ENCODE measurements around the gene FARS2. TPM values are rescaled to one million over a fixed set of nuclear protein-coding genes. Genes with fewer than 3 reads are reported as not detected.

FARS2 gene
- total RNA-seq, 1 donor from 2014 or later, result 20.1 TPM

DNA sequence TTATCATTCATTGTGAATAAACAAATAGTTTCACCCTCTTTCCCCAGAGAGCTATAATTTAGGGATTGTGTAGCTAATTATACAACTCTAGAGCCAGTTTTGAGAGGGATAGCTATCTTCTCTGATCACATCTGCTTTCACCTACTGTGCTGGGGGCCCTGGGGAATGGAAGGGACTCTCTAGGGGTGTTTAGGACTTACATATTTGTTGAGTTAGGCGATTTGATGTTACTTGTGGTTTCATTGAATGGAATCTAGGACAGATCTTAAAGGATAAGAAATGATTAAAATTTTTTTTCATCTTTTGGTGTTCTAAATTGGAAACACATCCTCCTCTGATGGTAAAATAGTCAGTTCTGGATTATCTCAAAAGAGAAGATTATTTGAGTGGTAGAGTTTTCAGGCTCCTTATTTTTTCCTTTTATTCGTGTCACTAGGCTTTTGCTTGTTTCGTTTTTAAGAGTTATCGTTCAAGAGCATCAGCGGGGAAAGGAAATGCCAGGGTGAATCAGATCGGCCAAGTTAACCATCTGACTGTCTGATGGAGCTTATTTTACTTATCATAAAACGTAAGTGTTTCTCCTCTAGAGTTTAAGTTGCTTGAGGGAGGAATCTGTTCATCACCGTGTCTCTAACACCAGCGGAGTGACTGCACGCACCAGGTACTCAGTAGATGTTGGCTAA is 236.7 kb downstream of the FARS2 start:
- intact Hi-C loops (cut with micrococcal nuclease), result no loop called here

DNA sequence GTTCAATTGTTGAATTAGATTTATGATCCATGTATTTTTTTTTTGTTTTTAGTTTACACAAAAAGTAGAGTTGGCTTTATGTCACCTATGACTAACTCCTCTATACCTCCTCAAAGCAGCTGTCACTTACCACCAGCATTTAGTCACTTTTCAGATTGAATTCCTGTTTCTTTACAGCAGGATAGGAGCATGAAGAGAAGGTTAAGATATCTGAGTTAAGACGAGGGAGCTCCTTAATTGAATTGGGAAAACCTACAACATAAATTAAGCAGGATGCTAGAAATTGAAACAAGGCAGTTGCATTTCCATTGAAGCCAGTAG is 237.2 kb downstream of the FARS2 start:
- intact Hi-C loops (cut with micrococcal nuclease), result no loop called here

DNA sequence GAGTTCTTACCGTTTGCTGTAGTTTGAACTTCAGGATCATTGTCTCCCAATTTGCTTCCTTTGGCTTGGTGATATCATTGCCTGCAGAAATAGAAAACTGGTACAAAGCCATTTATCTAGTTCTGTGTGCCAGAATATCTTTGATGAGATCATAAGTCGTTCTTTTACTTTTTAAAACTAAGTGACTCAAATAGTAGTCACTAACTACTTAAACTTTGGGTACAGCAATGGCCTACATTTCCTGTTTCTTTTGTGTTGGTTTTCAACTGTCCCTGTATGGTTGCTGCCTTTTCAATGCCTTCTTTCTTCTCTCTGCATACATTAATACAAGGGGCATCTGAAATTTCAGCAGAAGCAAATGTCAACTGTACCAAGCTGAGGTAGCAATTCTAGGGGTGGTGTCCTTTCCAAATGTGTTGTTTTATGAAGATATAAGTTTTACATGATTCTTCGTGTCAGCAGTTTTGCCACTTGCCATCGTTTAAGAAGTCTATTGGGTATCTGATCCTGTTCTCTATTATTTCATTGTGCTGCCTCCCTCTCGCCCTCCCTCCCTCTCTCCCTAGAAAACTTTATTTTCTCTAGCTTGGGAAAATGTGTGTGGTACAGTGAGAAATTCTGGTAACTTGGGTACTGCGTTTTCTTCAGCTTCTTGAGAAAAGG is 238.5 kb downstream of the FARS2 start:
- intact Hi-C loops (cut with micrococcal nuclease), result no loop called here

GRCh38 chr6:5501837-5502236 is 240.5 kb downstream of the FARS2 start:
- intact Hi-C loops (cut with micrococcal nuclease), result no loop called here

- intact Hi-C loops (cut with micrococcal nuclease), result no loop called here
Observed at GRCh38 chr6:5504078-5504477, 242.8 kb downstream of the FARS2 start.

DNA sequence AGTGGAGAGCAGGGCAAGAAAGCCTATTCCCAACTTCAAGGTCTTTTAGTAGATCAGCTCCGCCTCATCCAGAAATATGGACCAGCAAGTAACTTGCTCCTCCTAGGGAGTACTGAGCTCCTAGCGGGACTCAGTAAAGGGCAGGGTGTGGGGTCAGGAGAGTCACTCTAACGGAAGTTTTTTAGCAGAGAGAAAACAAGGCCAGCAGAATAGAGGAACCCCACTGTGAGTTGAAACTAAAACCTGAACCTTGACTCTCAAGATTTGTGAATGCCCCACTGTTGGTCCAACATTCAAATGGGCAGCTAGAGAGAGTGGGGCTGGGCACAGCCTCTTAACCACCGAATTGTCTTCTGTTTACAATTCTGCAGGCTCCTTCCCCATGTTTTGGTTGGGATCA is 244.8 kb downstream of the FARS2 start:
- intact Hi-C loops (cut with micrococcal nuclease), result no loop called here

- intact Hi-C loops (cut with micrococcal nuclease), result no loop called here
Observed at GRCh38 chr6:5506597-5506996, 245.3 kb downstream of the FARS2 start.

- intact Hi-C loops (cut with micrococcal nuclease), result no loop called here
Observed at GRCh38 chr6:5507131-5507681, 245.9 kb downstream of the FARS2 start.

DNA sequence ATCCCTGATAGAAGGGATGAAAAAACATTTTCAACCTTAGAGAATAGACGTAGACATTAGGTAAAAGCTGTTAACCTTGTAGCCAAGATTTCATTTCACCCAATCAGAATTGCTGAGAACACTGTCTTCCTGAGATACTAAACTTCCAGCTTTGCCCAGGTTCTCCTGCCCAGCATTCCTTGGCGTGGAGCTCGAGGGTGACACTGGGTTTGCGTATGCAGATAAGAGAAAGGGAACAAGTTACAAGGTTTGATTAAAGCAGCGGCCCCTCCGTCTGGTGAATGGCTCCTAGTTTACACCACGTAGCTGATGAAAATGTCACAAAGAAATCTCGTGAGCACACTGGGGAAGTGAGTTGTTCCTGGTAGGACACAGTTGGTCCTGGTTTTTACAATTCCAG is 247.8 kb downstream of the FARS2 start:
- intact Hi-C loops (cut with micrococcal nuclease), result no loop called here

DNA sequence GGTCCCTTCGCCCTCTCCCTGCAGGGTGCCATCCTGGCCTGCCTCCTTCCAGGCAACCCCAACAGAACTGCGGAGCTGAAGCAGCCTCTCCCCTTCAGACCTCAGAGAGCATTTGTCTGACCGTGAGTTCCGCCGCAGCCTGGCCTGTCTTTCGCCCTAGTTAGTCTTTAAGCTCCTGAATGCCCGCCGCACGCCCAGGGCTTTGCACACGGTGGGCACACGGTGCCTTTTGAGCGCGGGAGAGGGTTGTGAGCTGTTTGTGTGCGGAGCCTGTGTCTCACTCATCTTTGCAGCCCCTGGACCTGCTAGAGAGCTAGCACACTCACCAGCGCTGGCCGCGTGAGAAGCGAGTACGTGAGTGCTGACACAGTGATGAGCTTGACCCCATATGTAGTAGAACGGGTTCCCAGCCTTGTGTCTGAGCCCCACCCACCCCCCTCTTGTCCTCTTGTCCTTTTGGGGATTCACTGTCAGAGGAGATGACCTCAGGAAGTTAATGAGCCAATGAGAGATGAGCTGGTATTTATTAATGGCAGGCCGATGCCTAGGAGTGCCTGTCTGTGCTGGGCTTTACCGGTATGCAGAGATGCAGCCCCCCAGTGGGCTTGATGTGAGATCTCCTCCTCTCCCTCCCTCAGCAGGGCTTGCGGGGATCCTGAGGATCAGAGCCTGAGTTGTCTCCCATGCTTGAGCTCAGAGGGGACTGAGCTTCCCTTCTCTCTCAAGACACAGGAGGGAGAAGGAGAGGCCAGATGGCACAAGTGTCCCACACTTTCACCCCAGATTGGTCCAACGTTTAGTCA is 249.2 kb downstream of the FARS2 start:
- intact Hi-C loops (cut with micrococcal nuclease), result no loop called here

- intact Hi-C loops (cut with micrococcal nuclease), result no loop called here
Observed at GRCh38 chr6:5511954-5512353, 250.6 kb downstream of the FARS2 start.

- intact Hi-C loops (cut with micrococcal nuclease), result no loop called here
Observed at GRCh38 chr6:5512422-5512821, 251.1 kb downstream of the FARS2 start.

DNA sequence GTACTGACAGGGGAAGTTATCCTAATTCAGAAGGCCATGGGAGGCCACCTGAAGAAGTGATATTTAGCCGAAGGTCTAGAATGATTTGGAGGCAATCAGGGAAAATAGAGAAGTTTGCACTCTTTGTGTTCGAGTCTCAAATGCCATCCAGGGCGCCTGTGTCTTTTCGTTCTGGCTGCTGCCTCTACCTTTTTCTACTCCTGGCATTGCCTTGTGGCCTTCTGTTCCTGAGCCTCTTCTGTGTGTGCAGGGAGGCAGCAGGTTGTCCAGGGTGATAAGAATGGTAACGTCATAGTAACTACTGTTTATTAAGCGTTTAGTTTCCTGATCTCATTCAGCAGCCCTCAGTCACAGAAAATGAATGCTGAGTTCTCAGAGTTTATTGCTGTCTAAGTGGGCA is 252.1 kb downstream of the FARS2 start:
- intact Hi-C loops (cut with micrococcal nuclease), result no loop called here

- intact Hi-C loops (cut with micrococcal nuclease), result no loop called here
Observed at GRCh38 chr6:5514353-5514752, 253.0 kb downstream of the FARS2 start.

- intact Hi-C loops (cut with micrococcal nuclease), result loop anchor here (5.0 kb wide), 1 partner anchor 352 kb away; no protein-coding TSS in a partner anchor
Observed at GRCh38 chr6:5515200-5515599, 253.9 kb downstream of the FARS2 start.

DNA sequence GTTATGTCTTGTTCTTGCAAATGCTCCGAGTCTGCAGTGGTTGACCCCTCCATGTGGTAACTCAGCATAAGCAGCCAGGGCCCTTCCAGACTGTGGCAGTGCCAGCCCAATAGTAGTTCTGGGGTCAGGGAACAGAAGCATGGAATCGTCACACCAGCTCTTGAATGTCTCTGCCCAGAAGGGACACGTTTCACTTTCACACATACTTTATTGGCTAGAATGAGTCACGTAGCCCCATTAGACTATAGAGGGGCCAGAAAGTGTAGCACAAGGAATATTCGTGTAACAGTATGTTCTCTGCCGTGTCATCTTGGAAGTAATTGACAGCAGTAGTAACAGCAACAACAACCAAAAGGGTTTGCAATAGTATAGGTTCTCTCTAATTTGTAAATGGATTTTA is 254.7 kb downstream of the FARS2 start:
- intact Hi-C loops (cut with micrococcal nuclease), result loop anchor here (5.0 kb wide), 1 partner anchor 351 kb away; no protein-coding TSS in a partner anchor

DNA sequence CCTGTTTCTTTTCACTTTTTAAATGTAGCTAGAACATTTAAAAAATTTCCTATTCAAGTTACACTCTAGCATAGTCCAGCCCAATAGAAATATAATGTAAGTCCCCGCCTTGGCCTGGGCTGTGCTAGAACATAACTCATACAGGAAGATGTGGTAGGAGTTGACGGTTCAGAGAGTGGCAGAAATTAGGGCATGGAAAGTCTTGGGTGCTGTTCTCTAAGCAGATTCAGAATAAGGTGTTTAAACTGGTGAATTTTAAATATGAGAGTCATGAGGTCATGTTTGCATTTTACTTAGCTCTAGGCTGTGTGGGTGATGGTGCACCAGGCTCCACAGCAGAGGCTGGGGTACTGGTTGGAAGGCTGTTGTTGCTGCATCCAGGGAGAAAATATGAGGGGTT is 256.5 kb downstream of the FARS2 start:
- intact Hi-C loops (cut with micrococcal nuclease), result loop anchor here (5.0 kb wide), 1 partner anchor 350 kb away; no protein-coding TSS in a partner anchor

DNA sequence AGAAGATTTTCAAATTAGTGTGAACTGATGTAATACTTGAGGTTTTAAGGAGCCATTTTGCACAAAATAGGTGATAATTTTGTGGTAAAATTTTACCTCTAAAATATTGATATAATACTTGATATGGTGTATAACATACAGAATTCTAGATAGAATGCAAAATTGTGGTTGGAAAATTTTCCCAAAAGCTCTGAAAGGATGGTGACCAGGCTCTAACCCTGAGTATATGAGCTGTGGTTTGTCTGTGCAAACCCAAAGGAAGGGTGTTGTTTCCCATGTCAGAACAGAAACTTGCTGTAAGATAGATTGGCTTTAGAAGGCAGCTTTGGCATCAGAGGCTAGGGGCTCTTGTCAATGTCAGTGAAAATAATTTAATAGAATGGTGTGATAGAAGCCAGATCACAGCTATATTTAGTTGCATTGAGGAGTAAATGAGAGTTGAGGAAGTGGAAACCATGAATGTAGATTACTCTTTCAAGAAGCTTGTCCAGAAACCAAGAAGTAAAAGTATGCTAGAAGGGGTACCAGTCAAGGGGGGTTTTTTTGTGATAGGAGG is 257.7 kb downstream of the FARS2 start:
- intact Hi-C loops (cut with micrococcal nuclease), result loop anchor here (5.0 kb wide), 1 partner anchor 348 kb away; no protein-coding TSS in a partner anchor

GRCh38 chr6:5520796-5521195 is 259.5 kb downstream of the FARS2 start:
- intact Hi-C loops (cut with micrococcal nuclease), result no loop called here

DNA sequence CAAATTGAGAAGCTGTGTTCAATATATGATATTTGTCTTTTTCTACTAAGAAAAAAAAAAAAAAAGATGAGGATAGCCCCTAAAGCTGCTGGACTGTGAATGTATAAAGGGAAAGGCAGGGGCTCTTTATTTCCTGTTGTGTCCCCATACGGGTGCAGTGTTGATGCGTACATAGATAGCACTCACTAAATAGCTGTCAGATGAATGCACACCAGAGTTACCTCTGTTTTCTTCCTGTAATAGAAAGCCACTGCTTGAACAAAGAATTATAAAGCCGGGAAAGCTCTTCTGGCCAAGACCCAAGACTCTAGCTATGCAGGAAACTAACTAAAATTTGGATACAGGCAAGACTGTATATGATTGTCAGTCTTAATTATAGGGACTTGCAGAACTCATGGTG is 260.0 kb downstream of the FARS2 start:
- intact Hi-C loops (cut with micrococcal nuclease), result no loop called here

DNA sequence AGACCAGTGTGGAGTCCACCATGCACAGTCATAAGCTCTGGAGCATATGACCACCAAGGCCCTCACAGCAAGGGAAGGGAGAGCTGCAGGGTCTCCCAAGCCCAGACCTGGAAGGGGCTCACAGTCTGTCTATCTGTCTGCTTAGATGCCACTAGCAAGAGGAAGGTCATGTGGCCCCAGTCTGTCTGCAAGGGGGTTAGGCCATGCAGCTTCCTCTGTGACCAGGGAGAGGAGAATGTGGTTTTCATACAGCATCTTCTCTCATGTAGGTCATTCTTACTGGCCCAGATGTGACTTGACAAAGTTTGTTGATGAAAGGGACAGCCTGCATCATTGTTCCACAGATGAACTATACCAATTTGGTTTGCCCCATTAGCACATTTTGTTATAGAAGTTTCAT is 260.8 kb downstream of the FARS2 start:
- intact Hi-C loops (cut with micrococcal nuclease), result no loop called here

- intact Hi-C loops (cut with micrococcal nuclease), result no loop called here
Observed at GRCh38 chr6:5524110-5524509, 262.8 kb downstream of the FARS2 start.

Data from T-helper 1 cell treated with Interleukin-12 subunit alpha and Interleukin-12 subunit beta and Interleukin-4 antibody, amounts not matched to agents 30 ng/mL and 1 ng/mL, for 36 hours (primary cell).